Erythroblast (primary cell): ENCODE measurements around the gene ATP6V0B.

ENCODE experiments used
- GATA1 ChIP-seq: IDR thresholded peaks from 2 replicates; pipeline ENCODE4 v1.6.1; 2011; ENCODE audit warnings: low read depth, mild to moderate bottlenecking, control low read depth, low read length, moderate library complexity
- POLR2A ChIP-seq: IDR thresholded peaks from 2 replicates; pipeline ENCODE4 v1.6.1; 2011; ENCODE audit warnings: mild to moderate bottlenecking, low read length

GRCh38 chr1:43956234-43956633 lies 18.5 kb upstream of the ATP6V0B start:
- no peak for TF ChIP-seq POLR2A
- no peak for TF ChIP-seq GATA1
